ENCODE results near the gene GADL1.

DNA sequence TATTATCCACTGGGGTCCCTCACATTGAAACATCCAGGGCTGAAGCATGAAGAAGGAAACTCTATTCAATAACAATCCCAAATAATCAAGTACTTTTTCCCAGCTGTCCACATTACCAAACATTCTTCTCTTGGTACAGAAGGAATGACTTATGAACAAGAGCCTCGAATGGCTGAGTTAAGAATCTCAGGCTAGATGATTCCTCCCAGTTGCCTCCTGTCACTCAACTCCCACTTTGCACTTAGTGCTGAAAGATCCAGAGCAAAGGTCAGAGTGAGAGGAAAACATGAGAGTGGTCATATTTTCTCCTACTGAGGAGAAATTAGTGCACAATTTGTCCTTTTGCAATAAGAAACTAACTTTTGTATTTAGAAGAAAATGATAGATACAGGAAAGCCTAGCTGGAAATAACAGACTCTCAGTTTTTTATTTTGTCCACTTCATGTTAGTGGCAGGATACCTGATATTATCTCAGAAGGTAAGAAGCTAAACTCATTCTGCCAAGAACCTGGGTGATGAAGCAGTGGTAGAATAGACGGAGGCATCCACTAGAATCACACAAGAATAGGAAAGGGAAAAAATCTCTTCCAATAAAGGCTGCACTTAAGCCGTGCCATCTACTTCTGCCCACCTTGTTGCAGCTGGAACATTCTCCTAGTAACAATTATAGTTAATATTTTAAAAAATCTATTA, 46.2 kb downstream of the GADL1 start:
- no peak for TF ChIP-seq POLR2A (IDR thresholded peaks at IDR 0.05; ENCODE audit: low read length)
- TF ChIP-seq GATA1 (IDR thresholded peaks at IDR 0.05; ENCODE audit: low read depth, low read length): no peak
